ENCODE data around the gene SLC22A17. TPM values are rescaled to one million over a fixed set of nuclear protein-coding genes. Genes with fewer than 3 reads are reported as not detected.

Gene SLC22A17
- total RNA-seq, 2 experiments from 2014 or later = not detected

GRCh38 chr14:23359167-23359626 is 6.5 kb upstream of the SLC22A17 start:
- Histone ChIP-seq H3K27ac (ENCODE audit: low read depth, low read length, poor library complexity, severe bottlenecking) (no peak overlapping the region), H3K4me1 (ENCODE audit: insufficient read depth, low read length, poor library complexity, severe bottlenecking) (no peaks in the 10 kb centered on the region), H3K4me2 (ENCODE audit: low read length) (no peak overlapping the region), H4K20me1 (ENCODE audit: insufficient read depth, low read length) (no peaks in the 10 kb centered on the region), H3K4me3 (ENCODE audit: low read depth, low read length, poor library complexity, severe bottlenecking) (no peak overlapping the region), H2AFZ (ENCODE audit: low read length) (no peak overlapping the region), H3K36me3 (ENCODE audit: insufficient read depth, low read length) (no peaks in the 10 kb centered on the region), H3K9me3 (ENCODE audit: low read length) (no peaks in the 10 kb centered on the region), H3K9me2 (ENCODE audit: insufficient read depth, low read length) (no peaks in the 10 kb centered on the region), H3K79me2 (ENCODE audit: insufficient read depth, low read depth, low read length) (no peaks in the 10 kb centered on the region)
- ChIA-PET POLR2A (no interaction called here), CTCF (ENCODE audit: unreplicated experiment) (no interaction called here)
- no TSS peak for BruUV-seq (replicated peaks)
- no peak for DNase-seq (ENCODE audit: low spot score)
- TF ChIP-seq CTCF (conservative IDR thresholded peaks at IDR 0.05; ENCODE audit: low read length) (no peak), EZH2phosphoT487 (IDR thresholded peaks at IDR 0.05; ENCODE audit: borderline replicate concordance, low read depth, low read length) (no peak)
- intact Hi-C loops (cut with micrococcal nuclease; ENCODE audit: unreplicated experiment) = no loop called here

- Histone ChIP-seq H2AFZ (ENCODE audit: low read length) (no peak overlapping the region), H4K20me1 (ENCODE audit: insufficient read depth, low read length) (no peaks in the 10 kb centered on the region), H3K4me3 (ENCODE audit: low read depth, low read length, poor library complexity, severe bottlenecking) (no peak overlapping the region), H3K79me2 (ENCODE audit: insufficient read depth, low read depth, low read length) (no peaks in the 10 kb centered on the region), H3K9me2 (ENCODE audit: insufficient read depth, low read length) (no peaks in the 10 kb centered on the region), H3K27ac (ENCODE audit: low read depth, low read length, poor library complexity, severe bottlenecking) (no peak overlapping the region), H3K4me2 (ENCODE audit: low read length) (no peak overlapping the region), H3K9me3 (ENCODE audit: low read length) (no peaks in the 10 kb centered on the region), H3K36me3 (ENCODE audit: insufficient read depth, low read length) (no peaks in the 10 kb centered on the region), H3K4me1 (ENCODE audit: insufficient read depth, low read length, poor library complexity, severe bottlenecking) (no peaks in the 10 kb centered on the region)
- ChIA-PET POLR2A (no interaction called here), CTCF (ENCODE audit: unreplicated experiment) (no interaction called here)
- DNase-seq (ENCODE audit: low spot score) = no peak
- no peak for TF ChIP-seq CTCF (conservative IDR thresholded peaks at IDR 0.05; ENCODE audit: low read length)
- no peak for TF ChIP-seq EZH2phosphoT487 (IDR thresholded peaks at IDR 0.05; ENCODE audit: borderline replicate concordance, low read depth, low read length)
- BruUV-seq (replicated peaks) = no TSS peak
- intact Hi-C loops (cut with micrococcal nuclease; ENCODE audit: unreplicated experiment) = no loop called here
These were observed 6.0 kb upstream of the SLC22A17 start for GRCh38 chr14:23358553-23359166.

GRCh38 chr14:23358042-23358441 is 5.4 kb upstream of the SLC22A17 start:
- no peaks in the 10 kb centered on the region for H3K9me3 ChIP-seq (ENCODE audit: low read length)
- no peak for TF ChIP-seq EZH2phosphoT487 (IDR thresholded peaks at IDR 0.05; ENCODE audit: borderline replicate concordance, low read depth, low read length)
- no peak for TF ChIP-seq CTCF (conservative IDR thresholded peaks at IDR 0.05; ENCODE audit: low read length)
- no peak overlapping the region for H3K4me2 ChIP-seq (ENCODE audit: low read length)
- no peaks in the 10 kb centered on the region for H4K20me1 ChIP-seq (ENCODE audit: insufficient read depth, low read length)
- POLR2A ChIA-PET = no interaction called here
- H3K4me3 ChIP-seq (ENCODE audit: low read depth, low read length, poor library complexity, severe bottlenecking) = no peak overlapping the region
- H3K4me1 ChIP-seq (ENCODE audit: insufficient read depth, low read length, poor library complexity, severe bottlenecking) = no peaks in the 10 kb centered on the region
- no peaks in the 10 kb centered on the region for H3K36me3 ChIP-seq (ENCODE audit: insufficient read depth, low read length)
- H3K9me2 ChIP-seq (ENCODE audit: insufficient read depth, low read length) = no peaks in the 10 kb centered on the region
- H3K27ac ChIP-seq (ENCODE audit: low read depth, low read length, poor library complexity, severe bottlenecking) = no peak overlapping the region
- no peak for DNase-seq (ENCODE audit: low spot score)
- intact Hi-C loops (cut with micrococcal nuclease; ENCODE audit: unreplicated experiment) = no loop called here
- no peak overlapping the region for H2AFZ ChIP-seq (ENCODE audit: low read length)
- CTCF ChIA-PET (ENCODE audit: unreplicated experiment) = no interaction called here
- no TSS peak for BruUV-seq (replicated peaks)
- H3K79me2 ChIP-seq (ENCODE audit: insufficient read depth, low read depth, low read length) = no peaks in the 10 kb centered on the region

Data from OCI-LY7 (cell line).